ENCODE results near the gene MOAP1.
A peak's percentile ranks its signal among the peaks of the same experiment; 100 is the strongest.
"Not testable (repeated sequence)": the region's sequence is repeated elsewhere in the genome, so short reads cannot be mapped to it uniquely, and the experiment has no call there.

The MOAP1 gene

GRCh38 chr14:93185349-93185720, 638 bp upstream of the MOAP1 start:
- DNase-seq, result no peak

GRCh38 chr14:93183596-93184317, 940 bp downstream of the MOAP1 start:
- DNase-seq, result no peak

DNA sequence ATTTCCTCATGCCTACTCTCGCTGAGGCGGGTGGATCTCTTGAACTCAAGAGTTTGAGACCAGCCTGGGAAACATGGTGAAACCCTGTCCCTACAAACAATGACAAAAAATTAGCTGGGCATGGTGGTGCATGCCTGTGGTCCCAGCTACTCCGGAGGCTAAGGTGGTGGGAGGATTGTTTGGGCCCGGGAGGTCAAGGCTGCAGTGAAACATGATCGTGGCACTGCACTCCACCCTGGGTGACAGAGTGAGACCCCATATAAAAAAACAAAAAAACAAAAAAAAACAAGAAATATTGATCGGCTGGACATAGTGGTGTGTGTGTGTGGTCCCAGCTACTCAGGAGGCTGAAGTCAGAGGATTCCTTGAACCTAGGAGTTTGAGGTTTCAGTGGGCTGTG, 9.2 kb downstream of the MOAP1 start:
- DNase-seq, result no peak

DNA sequence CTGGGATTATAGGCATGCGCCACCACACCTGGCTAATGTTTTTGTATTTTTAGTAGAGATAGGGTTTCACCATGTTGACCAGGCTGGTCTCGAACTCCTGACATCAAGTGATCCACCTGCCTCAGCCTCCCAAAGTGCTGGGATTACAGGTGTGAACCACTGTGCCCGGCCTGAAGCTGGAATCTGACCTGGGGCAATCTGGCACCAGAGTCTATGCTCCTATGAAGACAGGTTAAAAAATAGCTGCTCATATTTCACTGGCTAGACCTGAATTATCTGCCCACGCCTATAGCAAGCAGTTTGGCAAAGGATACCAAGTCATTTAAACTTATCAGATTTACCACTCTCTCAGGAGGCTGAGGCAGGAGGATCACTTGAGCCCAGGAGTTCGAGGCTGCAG, 10.0 kb downstream of the MOAP1 start:
- not testable (repeated sequence) for DNase-seq

- DNase-seq, result peak in 13 of 58 donors; percentile 6 to 64 (median 14)
Measured at GRCh38 chr14:93173943-93174395, 10.7 kb downstream of the MOAP1 start.

GRCh38 chr14:93171376-93171775, 13.3 kb downstream of the MOAP1 start:
- DNase-seq, result no peak

DNA sequence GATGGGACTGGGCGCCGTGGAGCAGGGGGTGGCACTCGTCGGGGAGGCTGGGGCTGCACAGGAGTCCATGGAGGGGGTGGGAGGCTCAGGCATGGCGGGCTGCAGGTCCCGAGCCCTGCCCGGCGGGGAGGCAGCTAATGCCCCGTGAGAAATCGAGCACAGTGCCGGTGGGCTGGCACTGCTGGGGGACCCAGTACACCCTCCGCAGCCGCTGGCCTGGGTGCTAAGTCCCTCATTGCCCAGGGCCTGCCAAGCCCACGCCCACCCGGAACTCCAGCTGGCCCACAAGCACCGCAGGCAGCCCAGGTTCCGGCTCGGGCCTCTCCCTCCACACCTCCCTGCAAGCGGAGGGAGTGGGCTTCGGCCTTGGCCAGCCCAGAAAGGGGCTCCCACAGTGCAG, 14.6 kb downstream of the MOAP1 start:
- DNase-seq, result not testable (repeated sequence)

GRCh38 chr14:93169619-93170018, 15.1 kb downstream of the MOAP1 start:
- DNase-seq, result not testable (repeated sequence)

DNA sequence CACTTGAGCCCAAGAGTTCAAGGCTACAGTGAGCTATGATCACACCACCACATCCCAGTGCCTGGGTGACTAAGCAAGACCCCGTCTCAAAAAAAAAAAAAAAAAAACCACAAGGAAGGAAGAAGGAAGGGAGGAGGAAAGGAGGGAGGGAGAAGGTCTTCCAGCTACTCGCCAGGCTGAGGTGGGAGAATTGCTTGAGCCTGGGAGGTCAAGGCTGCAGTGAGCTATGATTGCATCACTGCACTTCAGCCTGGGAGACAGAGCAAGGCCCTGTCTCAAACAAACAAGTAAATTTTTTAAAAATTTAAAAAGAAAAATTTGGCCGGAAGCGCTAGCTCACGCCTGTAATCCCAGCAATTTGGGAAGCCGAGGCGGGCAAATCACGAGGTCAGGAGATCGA, 16.1 kb downstream of the MOAP1 start:
- DNase-seq, result not testable (repeated sequence)

GRCh38 chr14:93165271-93166265, 19.1 kb downstream of the MOAP1 start:
- not testable (repeated sequence) for DNase-seq

DNA sequence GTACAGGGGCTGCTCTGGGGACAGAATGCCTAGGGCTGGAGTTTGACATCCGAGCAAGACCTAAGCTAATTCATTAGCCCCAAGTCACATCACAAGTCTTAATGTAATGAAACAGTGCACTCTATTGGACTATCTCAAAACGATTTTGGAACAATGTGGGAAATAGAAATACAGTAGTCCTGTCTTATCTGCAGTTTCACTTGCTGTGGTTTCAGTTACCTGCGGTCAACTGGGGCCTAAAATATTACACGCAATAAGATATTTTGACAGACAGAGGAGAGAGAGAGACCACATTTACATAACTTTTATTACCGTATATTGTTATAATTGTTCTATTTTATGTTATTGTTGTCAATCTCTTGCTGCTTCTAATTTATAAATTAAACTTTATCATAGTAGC, 21.1 kb downstream of the MOAP1 start:
- no peak for DNase-seq

- no peak for DNase-seq
Measured at GRCh38 chr14:93161411-93161940, 23.2 kb downstream of the MOAP1 start.

- DNase-seq, result peak in 1 of 58 donors; percentile 3
Measured at GRCh38 chr14:93160353-93160801, 24.3 kb downstream of the MOAP1 start.

DNA sequence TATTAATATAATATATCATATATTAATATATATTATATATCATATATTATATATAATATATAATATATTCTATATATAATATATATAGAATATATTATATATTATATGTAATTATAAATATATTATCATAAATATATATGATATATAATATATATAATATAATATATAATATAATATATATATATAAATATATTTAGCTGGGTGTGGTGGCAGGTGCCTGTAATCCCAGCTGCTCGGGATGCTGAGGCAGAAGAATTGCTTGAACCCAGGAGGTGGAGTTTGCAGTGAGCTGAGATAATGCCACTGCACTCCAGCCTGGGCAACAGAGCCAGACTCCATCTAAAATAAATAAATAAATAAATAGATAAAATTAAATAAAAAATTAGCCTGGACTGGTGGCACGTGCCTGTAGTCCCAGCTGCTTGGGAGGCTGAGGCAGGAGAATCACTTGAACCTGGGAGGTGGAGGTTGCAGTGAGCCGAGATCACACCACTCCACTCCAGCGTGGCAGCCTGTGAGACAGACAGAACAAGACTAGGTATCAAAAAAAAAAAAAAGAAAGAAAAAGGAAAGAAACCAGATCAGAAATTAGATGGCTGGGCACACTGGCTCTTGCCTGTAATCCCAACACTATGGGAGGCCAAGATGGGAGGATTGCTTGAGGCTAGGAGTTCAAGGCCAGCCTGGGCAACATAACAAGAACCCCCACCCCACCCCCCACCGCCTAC, 24.9 kb downstream of the MOAP1 start:
- DNase-seq, result not testable (repeated sequence)

DNA sequence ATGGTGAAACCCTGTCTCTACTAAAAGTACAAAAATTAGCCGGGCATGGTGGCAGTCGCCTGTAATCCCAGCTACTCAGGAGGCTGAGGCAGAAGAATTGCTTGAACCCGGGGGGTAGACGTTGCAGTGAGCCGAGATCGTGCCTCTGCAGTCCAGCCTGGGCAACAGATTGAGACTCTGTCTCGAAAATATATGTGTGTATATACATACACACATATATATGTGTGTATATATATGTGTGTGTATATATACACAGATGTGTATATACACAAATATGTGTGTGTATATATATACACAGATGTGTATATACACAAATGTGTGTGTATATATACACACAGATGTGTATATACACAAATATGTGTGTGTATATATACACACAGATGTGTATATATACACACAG, 26.3 kb downstream of the MOAP1 start:
- DNase-seq, result not testable (repeated sequence)

DNA sequence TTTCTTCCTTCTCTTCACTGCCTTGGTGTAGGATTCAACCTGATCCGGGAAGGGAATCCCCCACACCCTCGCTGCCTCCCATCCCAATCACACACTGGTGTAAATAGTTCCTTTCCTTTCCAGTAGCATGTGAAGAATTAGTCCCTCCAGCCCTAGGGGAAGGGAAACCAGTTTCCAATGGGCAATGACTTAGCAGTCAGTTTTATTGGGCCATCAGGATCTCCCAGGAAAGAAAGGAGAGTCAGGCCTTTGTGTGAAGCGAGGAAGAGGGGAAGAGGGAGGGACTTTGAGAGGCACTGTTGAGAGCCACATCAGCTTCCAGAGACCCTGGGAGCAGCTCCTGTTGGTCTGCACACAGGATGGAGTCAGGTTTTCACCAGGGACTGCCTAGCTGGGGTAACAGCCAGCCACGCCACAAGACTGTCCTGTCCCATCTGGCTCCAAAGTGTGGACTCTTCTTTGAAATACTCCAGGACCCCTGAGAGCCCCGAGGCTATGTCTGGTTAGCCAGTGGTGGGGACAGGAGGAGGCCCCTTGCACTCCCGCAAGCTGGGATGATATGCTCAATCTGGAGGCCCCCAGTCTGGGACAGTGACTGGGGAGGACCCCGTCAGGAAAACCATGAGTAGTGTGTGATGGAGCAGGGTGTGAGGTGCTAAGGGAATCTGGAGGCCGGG, 27.9 kb downstream of the MOAP1 start:
- DNase-seq, result no peak

GRCh38 chr14:93155667-93156066, 29.0 kb downstream of the MOAP1 start:
- no peak for DNase-seq

GRCh38 chr14:93153121-93153520, 31.6 kb downstream of the MOAP1 start:
- DNase-seq, result no peak

- DNase-seq, result no peak
Measured at GRCh38 chr14:93150227-93151208, 34.2 kb downstream of the MOAP1 start.
